CD4-positive, alpha-beta T cell (primary cell): ENCODE data around the gene LURAP1L. TPM values are rescaled to one million over a fixed set of nuclear protein-coding genes. Genes with fewer than 3 reads are reported as not detected.

Experiments
- ATAC-seq: fragments of 200-7000 bp; cut with Tn5 transposase; one replicate; pipeline ENCODE4 v1.10.0; 2022; ENCODE audit warnings: mild to moderate bottlenecking; ENCODE audit not compliant: poor library complexity
- CTCF ChIA-PET: fragments of 350-600 bp; sonication (Branson Sonifier 250); formaldehyde crosslinking; loops from one replicate; lab custom pipeline; 2021; ENCODE audit warnings: antibody characterized with exemption, inconsistent platforms; lab: Charles Lee
- POLR2A ChIA-PET: fragments of 350-600 bp; sonication (Branson Sonifier 250); formaldehyde crosslinking; loops from one replicate; lab custom pipeline; 2021; ENCODE audit warnings: antibody characterized with exemption, inconsistent platforms; lab: Charles Lee
- DNase-seq, 14 experiments: peaks; one replicate each; pipeline ENCODE4 v3.0.0-alpha.2; 2013 to 2020; ENCODE audit warnings: mixed read lengths in 2 of 14
- H3K27ac ChIP-seq, 2 donors: one replicate each; pipeline versions ENCODE4 v1.5.1 to v1.7.0; 2013; ENCODE audit warnings: low read length in 2 of 2, low read depth in 1 of 2, mild to moderate bottlenecking in 1 of 2
- H3K27me3 ChIP-seq, 2 experiments: 1 replicate in 1 of 2; 2 replicates in 1 of 2; pipeline versions ENCODE4 v1.6.1 to v1.7.0; 2013; ENCODE audit warnings: low read length in 2 of 2, control low read depth in 1 of 2, mild to moderate bottlenecking in 1 of 2, moderate library complexity in 1 of 2; ENCODE audit not compliant: insufficient read depth in 2 of 2, control insufficient read depth in 1 of 2
- H3K36me3 ChIP-seq: one replicate; pipeline ENCODE4 v1.6.1; 2013; ENCODE audit warnings: low read length, control low read depth; ENCODE audit not compliant: insufficient read depth
- H3K4me1 ChIP-seq: one replicate; pipeline ENCODE4 v1.6.1; 2013; ENCODE audit warnings: low read length, control low read depth; ENCODE audit not compliant: insufficient read depth
- H3K4me3 ChIP-seq: one replicate; pipeline ENCODE4 v1.5.1; 2013; ENCODE audit warnings: mild to moderate bottlenecking, low read length, moderate library complexity
- H3K9me3 ChIP-seq, 2 experiments: 1 replicate in 1 of 2; 2 replicates in 1 of 2; pipeline versions ENCODE4 v1.6.1 to v1.7.0; 2013; ENCODE audit warnings: low read length in 2 of 2, mild to moderate bottlenecking in 2 of 2, control low read depth in 1 of 2, moderate library complexity in 1 of 2; ENCODE audit not compliant: control insufficient read depth in 1 of 2, insufficient read depth in 1 of 2
- H3K27ac Mint-ChIP-seq: one replicate; pipeline ENCODE4 v1.8.0; 2020; ENCODE audit warnings: mixed read lengths
- H3K27me3 Mint-ChIP-seq: one replicate; pipeline ENCODE4 v1.8.0; 2021; ENCODE audit warnings: mixed read lengths
- H3K36me3 Mint-ChIP-seq: one replicate; pipeline ENCODE4 v1.8.0; 2021; ENCODE audit warnings: low read depth, mixed read lengths
- H3K4me1 Mint-ChIP-seq: one replicate; pipeline ENCODE4 v1.8.0; 2021; ENCODE audit warnings: low read depth, mixed read lengths
- H3K4me3 Mint-ChIP-seq: one replicate; pipeline ENCODE4 v1.8.0; 2020; ENCODE audit warnings: mild to moderate bottlenecking, mixed read lengths
- H3K9me3 Mint-ChIP-seq: one replicate; pipeline ENCODE4 v1.8.0; 2020; ENCODE audit warnings: mixed read lengths
- intact Hi-C, 2 experiments: fragments of 100-400 bp; cut with DNase I in 1 of 2; cut with micrococcal nuclease in 1 of 2; formaldehyde crosslinking; loops; one replicate each; pipeline versions ENCODE4 v1.15.1 to v1.9.0; 2023 to 2025; cut with DNase I, micrococcal nuclease
- total RNA-seq, 174 experiments: library from RNA in 2 of 174; stranded (reverse) in 2 of 174; gene quantifications; one replicate each; pipeline ENCODE4 v1.2.3 and lab custom pipeline; 2021 to 2026
- TF ChIP-seq, protein P1 (sequence below): fragments of 200-600 bp; IDR thresholded peaks from one replicate; pipeline ENCODE4 v1.8.0; 2022; ENCODE audit warnings: antibody characterized with exemption, mild to moderate bottlenecking

Gene LURAP1L
- total RNA-seq, 2 experiments from 2014 or later = not detected

DNA sequence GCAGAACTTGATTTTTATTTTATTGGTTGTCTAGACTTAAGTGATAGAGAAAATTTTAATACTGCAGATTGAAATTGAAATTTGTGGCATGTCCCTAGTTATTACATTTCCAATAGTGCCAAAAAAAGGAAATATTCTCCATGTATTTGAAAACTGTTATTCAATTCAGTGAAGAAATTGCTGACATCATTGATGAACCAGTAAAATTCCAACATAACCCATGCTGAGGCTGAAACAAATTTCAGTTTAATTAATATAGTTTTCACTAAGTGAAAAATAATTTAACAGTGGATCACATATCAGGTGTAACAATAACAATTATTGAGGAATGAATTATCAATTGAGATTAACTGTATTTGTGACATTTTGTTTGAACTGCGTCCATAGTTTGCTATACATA, 38.7 kb downstream of the LURAP1L start:
- Histone ChIP-seq H3K27ac (no peak overlapping the region), H3K36me3 (no peaks in the 10 kb centered on the region), H3K4me3 (no peak overlapping the region), H3K4me1 (no peaks in the 10 kb centered on the region), H3K9me3 (peaks cover 0 to 3% of the 10 kb centered on the region in 2 experiments), H3K27me3 (no peaks in the 10 kb centered on the region)
- ChIA-PET POLR2A (no interaction called here), CTCF (no interaction called here)
- intact Hi-C loops = no loop called here
- no peak overlapping the region for H3K27ac Mint-ChIP-seq
- TF ChIP-seq, protein P1, sequence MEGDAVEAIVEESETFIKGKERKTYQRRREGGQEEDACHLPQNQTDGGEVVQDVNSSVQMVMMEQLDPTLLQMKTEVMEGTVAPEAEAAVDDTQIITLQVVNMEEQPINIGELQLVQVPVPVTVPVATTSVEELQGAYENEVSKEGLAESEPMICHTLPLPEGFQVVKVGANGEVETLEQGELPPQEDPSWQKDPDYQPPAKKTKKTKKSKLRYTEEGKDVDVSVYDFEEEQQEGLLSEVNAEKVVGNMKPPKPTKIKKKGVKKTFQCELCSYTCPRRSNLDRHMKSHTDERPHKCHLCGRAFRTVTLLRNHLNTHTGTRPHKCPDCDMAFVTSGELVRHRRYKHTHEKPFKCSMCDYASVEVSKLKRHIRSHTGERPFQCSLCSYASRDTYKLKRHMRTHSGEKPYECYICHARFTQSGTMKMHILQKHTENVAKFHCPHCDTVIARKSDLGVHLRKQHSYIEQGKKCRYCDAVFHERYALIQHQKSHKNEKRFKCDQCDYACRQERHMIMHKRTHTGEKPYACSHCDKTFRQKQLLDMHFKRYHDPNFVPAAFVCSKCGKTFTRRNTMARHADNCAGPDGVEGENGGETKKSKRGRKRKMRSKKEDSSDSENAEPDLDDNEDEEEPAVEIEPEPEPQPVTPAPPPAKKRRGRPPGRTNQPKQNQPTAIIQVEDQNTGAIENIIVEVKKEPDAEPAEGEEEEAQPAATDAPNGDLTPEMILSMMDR = no peak
- H3K27me3 Mint-ChIP-seq = no peaks in the 10 kb centered on the region
- ATAC-seq = no peak
- peaks cover 15% of the 10 kb centered on the region for H3K9me3 Mint-ChIP-seq
- DNase-seq = no peak
- H3K4me3 Mint-ChIP-seq = no peak overlapping the region
- no peaks in the 10 kb centered on the region for H3K4me1 Mint-ChIP-seq
- no peaks in the 10 kb centered on the region for H3K36me3 Mint-ChIP-seq

DNA sequence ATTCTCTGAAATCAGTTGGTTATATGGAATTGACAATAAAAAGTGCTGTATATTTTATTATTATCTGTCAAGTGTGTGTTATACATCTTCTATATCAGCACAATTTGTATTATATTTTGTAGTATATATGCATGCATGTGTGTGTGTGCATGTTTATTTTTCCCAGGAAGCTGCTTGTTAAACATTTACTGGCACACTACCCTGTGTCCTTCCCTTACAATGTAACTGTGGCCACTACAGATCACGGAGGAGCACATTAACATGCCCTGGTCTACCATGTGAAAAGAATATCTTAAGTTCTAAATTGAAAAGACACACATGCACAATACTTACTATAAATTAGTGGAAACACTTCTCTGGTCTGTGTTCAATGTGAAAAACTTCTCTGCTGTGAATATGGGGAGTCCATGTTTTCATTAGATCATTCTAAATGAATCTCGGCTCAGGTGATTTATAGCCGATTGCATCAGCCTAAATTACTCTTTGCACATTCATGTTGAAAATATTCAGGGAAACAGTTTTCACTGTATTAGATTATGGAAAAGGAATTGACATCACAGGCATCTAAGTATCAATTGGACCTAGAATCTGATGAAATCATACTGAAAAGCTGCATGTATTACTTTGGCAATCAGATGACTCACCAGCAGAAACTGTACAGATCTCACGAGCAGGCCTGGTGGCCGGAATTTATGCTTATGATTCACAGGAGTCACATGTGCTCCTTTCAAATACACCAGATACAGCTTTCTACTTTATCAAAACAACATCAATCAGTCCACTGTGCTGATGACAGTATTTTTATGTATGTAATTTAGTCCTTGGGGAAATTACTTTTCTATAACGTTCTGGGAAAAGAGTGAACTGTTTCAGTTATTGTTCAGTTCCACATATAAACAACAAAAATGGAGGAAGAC, 39.4 kb downstream of the LURAP1L start:
- ChIA-PET CTCF (no interaction called here), POLR2A (no interaction called here)
- no peaks in the 10 kb centered on the region for H3K36me3 ChIP-seq
- no peak for DNase-seq
- Mint-ChIP-seq H3K4me1 (no peaks in the 10 kb centered on the region), H3K36me3 (no peaks in the 10 kb centered on the region), H3K27ac (no peak overlapping the region), H3K4me3 (no peak overlapping the region), H3K9me3 (peaks cover 15% of the 10 kb centered on the region), H3K27me3 (no peaks in the 10 kb centered on the region)
- intact Hi-C loops = no loop called here
- ATAC-seq = no peak
- H3K4me1 ChIP-seq = no peaks in the 10 kb centered on the region
- TF ChIP-seq, protein P1 = no peak
- peaks cover 0 to 3% of the 10 kb centered on the region in 2 experiments for H3K9me3 ChIP-seq
- no peaks in the 10 kb centered on the region for H3K27me3 ChIP-seq
- H3K27ac ChIP-seq = no peak overlapping the region
- no peak overlapping the region for H3K4me3 ChIP-seq

DNA sequence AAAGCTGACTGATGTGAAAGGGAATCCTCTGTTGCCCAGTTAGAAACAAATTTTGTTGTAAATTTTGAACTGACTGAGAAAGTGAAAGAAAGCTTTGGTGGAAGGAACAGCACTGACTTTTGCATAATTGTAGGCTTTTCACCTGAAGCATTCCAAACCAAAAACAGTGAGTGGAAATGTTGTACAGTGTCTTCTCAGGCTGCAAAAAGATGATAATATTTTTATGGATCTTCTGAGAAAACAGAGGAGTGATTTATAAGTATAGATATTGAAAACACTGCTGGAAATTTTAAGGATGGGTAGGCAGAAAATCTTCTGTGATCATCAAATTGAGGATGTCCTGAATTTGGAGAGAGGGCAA, 40.0 kb downstream of the LURAP1L start:
- no peaks in the 10 kb centered on the region for H3K27me3 Mint-ChIP-seq
- peaks cover 0 to 8% of the 10 kb centered on the region in 2 experiments for H3K9me3 ChIP-seq
- H3K36me3 Mint-ChIP-seq = no peaks in the 10 kb centered on the region
- CTCF ChIA-PET = no interaction called here
- POLR2A ChIA-PET = no interaction called here
- H3K4me1 ChIP-seq = no peaks in the 10 kb centered on the region
- no peaks in the 10 kb centered on the region for H3K27me3 ChIP-seq
- TF ChIP-seq, protein P1 = no peak
- H3K27ac ChIP-seq = no peak overlapping the region
- intact Hi-C loops = no loop called here
- H3K9me3 Mint-ChIP-seq = peaks cover 13% of the 10 kb centered on the region
- no peaks in the 10 kb centered on the region for H3K36me3 ChIP-seq
- H3K27ac Mint-ChIP-seq = no peak overlapping the region
- no peak overlapping the region for H3K4me3 Mint-ChIP-seq
- ATAC-seq (no peak), DNase-seq (no peak)
- H3K4me1 Mint-ChIP-seq = no peaks in the 10 kb centered on the region
- no peak overlapping the region for H3K4me3 ChIP-seq
